ENCODE results near the gene PRKCG.
"Not testable (repeated sequence)": the region's sequence is repeated elsewhere in the genome, so short reads cannot be mapped to it uniquely, and the experiment has no call there.

Gene PRKCG

GRCh38 chr19:53912653-53913052, 30.7 kb downstream of the PRKCG start:
- H3K27ac ChIP-seq: no peak overlapping the region
- no peak overlapping the region for H3K4me3 ChIP-seq

- H3K4me3 ChIP-seq: no peak overlapping the region
- no peak overlapping the region for H3K27ac ChIP-seq
These were observed 33.0 kb downstream of the PRKCG start for GRCh38 chr19:53915000-53915399.

GRCh38 chr19:53916004-53916403, 34.0 kb downstream of the PRKCG start:
- no peak overlapping the region for H3K27ac ChIP-seq
- H3K4me3 ChIP-seq: no peak overlapping the region

- Histone ChIP-seq H3K4me3 (no peak overlapping the region), H3K27ac (no peak overlapping the region)
These were observed 35.4 kb downstream of the PRKCG start for GRCh38 chr19:53917356-53917755.

GRCh38 chr19:53927739-53928138, 45.7 kb downstream of the PRKCG start:
- H3K4me3 ChIP-seq: no peak overlapping the region
- no peak overlapping the region for H3K27ac ChIP-seq

GRCh38 chr19:53936029-53936428, 54.0 kb downstream of the PRKCG start:
- Histone ChIP-seq H3K4me3 (no peak overlapping the region), H3K27ac (no peak overlapping the region)

GRCh38 chr19:53942001-53942786, 60.2 kb downstream of the PRKCG start:
- no peak overlapping the region for H3K27ac ChIP-seq
- no peak overlapping the region for H3K4me3 ChIP-seq

- Histone ChIP-seq H3K27ac (no peak overlapping the region), H3K4me3 (no peak overlapping the region)
These were observed 62.4 kb downstream of the PRKCG start for GRCh38 chr19:53944416-53944815.

- Histone ChIP-seq H3K27ac (no peak overlapping the region), H3K4me3 (no peak overlapping the region)
These were observed 62.9 kb downstream of the PRKCG start for GRCh38 chr19:53944933-53945332.

- H3K27ac ChIP-seq: no peak overlapping the region
- H3K4me3 ChIP-seq: no peak overlapping the region
These were observed 63.4 kb downstream of the PRKCG start for GRCh38 chr19:53945441-53945840.

- Histone ChIP-seq H3K4me3 (no peak overlapping the region), H3K27ac (no peak overlapping the region)
These were observed 64.0 kb downstream of the PRKCG start for GRCh38 chr19:53945998-53946397.

GRCh38 chr19:53947624-53948023, 65.6 kb downstream of the PRKCG start:
- no peak overlapping the region for H3K27ac ChIP-seq
- H3K4me3 ChIP-seq: no peak overlapping the region

GRCh38 chr19:53948611-53949010, 66.6 kb downstream of the PRKCG start:
- H3K27ac ChIP-seq, H3K4me3 ChIP-seq: not testable (repeated sequence)

GRCh38 chr19:53951436-53951835, 69.4 kb downstream of the PRKCG start:
- H3K4me3 ChIP-seq: no peak overlapping the region
- no peak overlapping the region for H3K27ac ChIP-seq

- Histone ChIP-seq H3K4me3 (no peak overlapping the region), H3K27ac (no peak overlapping the region)
These were observed 70.0 kb downstream of the PRKCG start for GRCh38 chr19:53951947-53952346.

- no peak overlapping the region for H3K27ac ChIP-seq
- no peak overlapping the region for H3K4me3 ChIP-seq
These were observed 71.4 kb downstream of the PRKCG start for GRCh38 chr19:53953383-53953782.

Measured in skin epidermis (tissue), 12 donors.